Fibroblast of lung (primary cell): ENCODE measurements around the gene NMUR1. TPM values are rescaled to one million over a fixed set of nuclear protein-coding genes. Genes with fewer than 3 reads are reported as not detected.

ENCODE experiments used
- DNase-seq, 2 donors: peaks; one replicate each; pipeline versions ENCODE4 v3.0.0 to v3.0.0-alpha.2; 2010; ENCODE audit warnings: low read depth in 2 of 2
- H2AFZ ChIP-seq: 2 replicates; pipeline ENCODE4 v1.5.1; 2012; ENCODE audit warnings: low read length, control low read depth, inconsistent platforms
- H3K27ac ChIP-seq: 2 replicates; pipeline ENCODE4 v1.5.1; 2011; ENCODE audit warnings: low read length, control low read depth; ENCODE audit not compliant: insufficient read depth
- H3K27me3 ChIP-seq: 2 replicates; pipeline ENCODE4 v1.5.1; 2011; ENCODE audit warnings: mild to moderate bottlenecking, low read length; ENCODE audit not compliant: control insufficient read depth, insufficient read depth
- H3K36me3 ChIP-seq: 2 replicates; pipeline ENCODE4 v1.5.1; 2011; ENCODE audit warnings: low read length; ENCODE audit not compliant: control insufficient read depth, insufficient read depth
- H3K4me1 ChIP-seq: 2 replicates; pipeline ENCODE4 v1.5.1; 2011; ENCODE audit warnings: low read length; ENCODE audit not compliant: control insufficient read depth, insufficient read depth; ENCODE audit errors: extremely low read depth
- H3K4me2 ChIP-seq: 2 replicates; pipeline ENCODE4 v1.5.1; 2011; ENCODE audit warnings: low read length, control low read depth; ENCODE audit not compliant: insufficient read depth; ENCODE audit errors: extremely low read depth
- H3K4me3 ChIP-seq, 4 experiments: fragments of 200-600 bp in 1 of 4; sonication (generic) in 1 of 4; replicated peaks in 1 of 4; 2 replicates each; pipeline ENCODE4 v1.5.1; 2011 to 2016; ENCODE audit warnings: low read length in 4 of 4, low read depth in 3 of 4, mild to moderate bottlenecking in 3 of 4, control low read depth in 2 of 4, inconsistent platforms in 1 of 4, mixed read lengths in 1 of 4; ENCODE audit not compliant: insufficient read depth in 1 of 4; ENCODE audit errors: control extremely low read depth in 1 of 4
- H3K79me2 ChIP-seq: 2 replicates; pipeline ENCODE4 v1.5.1; 2012; ENCODE audit warnings: mild to moderate bottlenecking, low read length, inconsistent platforms; ENCODE audit not compliant: control insufficient read depth, insufficient read depth
- H3K9ac ChIP-seq: 2 replicates; pipeline ENCODE4 v1.5.1; 2011; ENCODE audit warnings: mild to moderate bottlenecking, low read length, control low read depth; ENCODE audit not compliant: insufficient read depth
- H3K9me3 ChIP-seq: 2 replicates; pipeline ENCODE4 v1.5.1; 2012; ENCODE audit warnings: low read depth, low read length; ENCODE audit not compliant: control insufficient read depth, insufficient read depth
- H4K20me1 ChIP-seq: 2 replicates; pipeline ENCODE4 v1.5.1; 2011; ENCODE audit warnings: low read length; ENCODE audit not compliant: control insufficient read depth, insufficient read depth; ENCODE audit errors: extremely low read depth
- CTCF ChIP-seq, 2 donors: IDR thresholded peaks in 1 of 2; conservative IDR thresholded peaks in 1 of 2; 1 replicate in 1 of 2; 2 replicates in 1 of 2; pipeline ENCODE4 v1.5.1; 2011 to 2012; ENCODE audit warnings: low read length in 2 of 2, control low read depth in 1 of 2, inconsistent platforms in 1 of 2, low read depth in 1 of 2, mild to moderate bottlenecking in 1 of 2
- EZH2 ChIP-seq: IDR thresholded peaks from 2 replicates; pipeline ENCODE4 v1.5.1; 2012; ENCODE audit warnings: low read length, control low read depth, mild to moderate bottlenecking; ENCODE audit errors: missing control alignments
- polyA plus RNA-seq, 2 donors: library from polyadenylated mRNA; depleted of rRNA in 1 of 2; stranded (reverse) in 1 of 2; unstranded in 1 of 2; fragments of >200 nt; gene quantifications; 2 replicates each; pipeline ENCODE4 v1.2.1, GENCODE V29; 2011 to 2012; ENCODE audit warnings: missing spikeins in 1 of 2
- total RNA-seq: library from RNA; depleted of rRNA; stranded (reverse); fragments of >200 nt; gene quantifications from 2 replicates; pipeline ENCODE4 v1.2.1, GENCODE V29; 2014

NMUR1 gene
- total and polyA plus RNA-seq, 2 donors (not counting 1 experiment from before 2014, with no cell fraction given): 0.01 to 0.50 TPM

DNA sequence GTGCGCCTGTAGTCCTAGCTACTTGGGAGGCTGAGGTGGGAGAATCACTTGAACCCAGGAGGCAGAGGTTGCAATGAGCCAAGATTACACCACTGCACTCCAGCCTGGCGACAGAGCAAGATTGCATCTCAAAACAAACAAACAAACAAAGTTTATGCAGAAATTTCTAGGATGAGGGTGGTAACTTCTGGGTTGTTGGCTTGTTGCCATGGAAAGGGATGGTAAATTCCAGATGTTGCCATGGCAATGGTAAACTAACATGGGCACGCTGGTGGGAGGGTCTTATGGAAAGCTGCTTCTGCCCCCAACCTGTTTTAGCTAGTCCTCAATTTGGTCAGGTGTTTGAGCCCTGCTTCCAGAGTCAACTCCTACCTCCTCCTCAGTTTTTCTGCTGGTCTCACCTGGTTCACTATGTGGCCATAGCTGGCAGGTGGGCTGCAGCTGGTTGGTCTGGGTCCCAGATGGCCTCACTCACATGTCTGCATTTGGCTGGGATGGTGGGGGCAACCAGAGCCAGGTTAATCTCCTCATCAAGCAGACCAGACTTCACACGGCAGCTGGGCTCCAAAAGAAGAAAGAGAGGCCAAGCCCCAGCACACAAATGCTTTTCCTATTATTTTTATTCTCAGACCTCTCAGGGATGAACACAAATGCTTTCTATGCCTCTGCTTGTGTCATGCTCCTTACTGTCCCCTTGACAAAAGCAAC is 35.8 kb upstream of the NMUR1 start:
- Histone ChIP-seq H3K27ac (no peak overlapping the region), H3K9me3 (no peaks in the 10 kb centered on the region), H3K9ac (no peak overlapping the region), H4K20me1 (no peaks in the 10 kb centered on the region), H3K4me2 (no peak overlapping the region), H3K79me2 (no peaks in the 10 kb centered on the region), H3K36me3 (no peaks in the 10 kb centered on the region), H3K4me3 (no peak overlapping the region), H3K4me1 (no peaks in the 10 kb centered on the region), H3K27me3 (no peaks in the 10 kb centered on the region), H2AFZ (no peak overlapping the region)
- no peak for DNase-seq
- TF ChIP-seq CTCF (conservative IDR thresholded peaks at IDR 0.05 in 1 of 2, IDR thresholded peaks at IDR 0.05 in 1 of 2; ENCODE audit: low read depth in 1 of 2, low read length in 2 of 2): no peak
- no peak for TF ChIP-seq EZH2

DNA sequence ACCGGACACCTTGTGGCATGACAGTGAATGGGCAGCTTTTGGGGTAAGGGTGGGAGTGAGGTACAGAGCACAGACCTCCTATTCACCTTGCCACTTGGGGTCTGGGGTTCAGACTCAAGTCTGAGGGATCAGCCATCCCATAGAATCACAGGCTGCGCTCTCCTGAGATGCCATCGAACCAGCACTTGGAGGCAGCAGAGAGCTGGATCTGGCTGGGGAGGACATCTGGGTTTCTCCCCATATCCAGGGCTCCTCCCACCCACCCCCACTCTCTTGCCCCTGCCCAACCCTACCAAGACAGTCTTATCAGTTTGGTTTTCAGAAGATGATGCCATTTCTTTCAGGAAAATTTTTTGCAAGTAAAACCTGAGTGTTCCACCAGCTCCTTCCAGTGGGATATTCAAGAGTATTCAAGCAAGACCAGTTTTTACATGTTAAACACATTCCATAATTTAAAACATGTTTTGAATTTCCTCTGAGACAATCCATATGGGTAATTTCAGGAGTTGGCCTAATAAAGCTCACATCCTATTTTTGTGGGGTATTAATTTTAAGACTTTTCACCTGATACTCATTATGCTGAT is 33.2 kb upstream of the NMUR1 start:
- H3K36me3 ChIP-seq: no peaks in the 10 kb centered on the region
- TF ChIP-seq EZH2 (no peak), CTCF (conservative IDR thresholded peaks at IDR 0.05 in 1 of 2, IDR thresholded peaks at IDR 0.05 in 1 of 2; ENCODE audit: low read depth in 1 of 2, low read length in 2 of 2) (peak; percentile 75 to 81)
- no peak overlapping the region for H2AFZ ChIP-seq
- no peak overlapping the region for H3K4me2 ChIP-seq
- no peak overlapping the region for H3K27ac ChIP-seq
- H3K9ac ChIP-seq: no peak overlapping the region
- no peaks in the 10 kb centered on the region for H3K27me3 ChIP-seq
- no peaks in the 10 kb centered on the region for H3K9me3 ChIP-seq
- peak; percentile 43 to 61 for DNase-seq
- no peaks in the 10 kb centered on the region for H4K20me1 ChIP-seq
- H3K4me3 ChIP-seq: no peak overlapping the region
- H3K4me1 ChIP-seq: no peaks in the 10 kb centered on the region
- H3K79me2 ChIP-seq: no peaks in the 10 kb centered on the region

- peak overlapping the region; percentile 40 for H2AFZ ChIP-seq
- TF ChIP-seq EZH2 (no peak), CTCF (conservative IDR thresholded peaks at IDR 0.05 in 1 of 2, IDR thresholded peaks at IDR 0.05 in 1 of 2; ENCODE audit: low read depth in 1 of 2, low read length in 2 of 2) (peak; percentile 60 to 86)
- peak; percentile 63 to 89 for DNase-seq
These were observed 27.4 kb upstream of the NMUR1 start for GRCh38 chr2:231557571-231558217.

More at GRCh38 chr2:231557571-231558217, 27.4 kb upstream of the NMUR1 start:
- Histone ChIP-seq H3K4me3 (no peak overlapping the region), H3K27me3 (no peaks in the 10 kb centered on the region), H3K36me3 (no peaks in the 10 kb centered on the region), H3K9ac (no peak overlapping the region), H3K9me3 (no peaks in the 10 kb centered on the region), H3K4me1 (peaks cover 7% of the 10 kb centered on the region), H3K4me2 (no peak overlapping the region), H3K79me2 (no peaks in the 10 kb centered on the region), H4K20me1 (no peaks in the 10 kb centered on the region), H3K27ac (no peak overlapping the region)
